Measurements from ENCODE around the gene OR51B4.

The OR51B4 gene

DNA sequence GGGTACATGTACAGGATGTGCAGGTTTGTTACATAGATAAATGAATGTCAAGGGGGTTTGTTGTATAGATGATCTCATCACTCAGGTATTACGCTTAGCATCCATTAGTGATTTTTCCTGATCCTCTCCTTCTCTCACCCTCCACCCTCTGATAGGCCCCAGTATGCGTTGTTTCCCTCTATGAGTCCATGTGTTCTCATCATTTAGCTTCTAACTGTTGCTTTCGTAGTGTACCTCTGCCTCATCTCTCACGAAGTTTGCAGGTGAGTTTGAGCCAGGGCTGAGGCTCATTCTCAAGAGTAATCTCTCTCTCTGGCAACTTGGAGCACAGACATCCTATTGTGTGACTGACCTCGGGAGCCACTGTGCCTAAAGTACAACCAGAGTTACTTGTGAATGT is 27.4 kb downstream of the OR51B4 start:
- no peak overlapping the region for H3K4me3 ChIP-seq (ENCODE audit: low read depth, low read length)
- DNase-seq (ENCODE audit: low read depth): no peak
- TF ChIP-seq, protein P1, sequence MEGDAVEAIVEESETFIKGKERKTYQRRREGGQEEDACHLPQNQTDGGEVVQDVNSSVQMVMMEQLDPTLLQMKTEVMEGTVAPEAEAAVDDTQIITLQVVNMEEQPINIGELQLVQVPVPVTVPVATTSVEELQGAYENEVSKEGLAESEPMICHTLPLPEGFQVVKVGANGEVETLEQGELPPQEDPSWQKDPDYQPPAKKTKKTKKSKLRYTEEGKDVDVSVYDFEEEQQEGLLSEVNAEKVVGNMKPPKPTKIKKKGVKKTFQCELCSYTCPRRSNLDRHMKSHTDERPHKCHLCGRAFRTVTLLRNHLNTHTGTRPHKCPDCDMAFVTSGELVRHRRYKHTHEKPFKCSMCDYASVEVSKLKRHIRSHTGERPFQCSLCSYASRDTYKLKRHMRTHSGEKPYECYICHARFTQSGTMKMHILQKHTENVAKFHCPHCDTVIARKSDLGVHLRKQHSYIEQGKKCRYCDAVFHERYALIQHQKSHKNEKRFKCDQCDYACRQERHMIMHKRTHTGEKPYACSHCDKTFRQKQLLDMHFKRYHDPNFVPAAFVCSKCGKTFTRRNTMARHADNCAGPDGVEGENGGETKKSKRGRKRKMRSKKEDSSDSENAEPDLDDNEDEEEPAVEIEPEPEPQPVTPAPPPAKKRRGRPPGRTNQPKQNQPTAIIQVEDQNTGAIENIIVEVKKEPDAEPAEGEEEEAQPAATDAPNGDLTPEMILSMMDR (IDR thresholded peaks at IDR 0.05; ENCODE audit: insufficient read depth, low read depth, low read length, missing control alignments): no peak

DNA sequence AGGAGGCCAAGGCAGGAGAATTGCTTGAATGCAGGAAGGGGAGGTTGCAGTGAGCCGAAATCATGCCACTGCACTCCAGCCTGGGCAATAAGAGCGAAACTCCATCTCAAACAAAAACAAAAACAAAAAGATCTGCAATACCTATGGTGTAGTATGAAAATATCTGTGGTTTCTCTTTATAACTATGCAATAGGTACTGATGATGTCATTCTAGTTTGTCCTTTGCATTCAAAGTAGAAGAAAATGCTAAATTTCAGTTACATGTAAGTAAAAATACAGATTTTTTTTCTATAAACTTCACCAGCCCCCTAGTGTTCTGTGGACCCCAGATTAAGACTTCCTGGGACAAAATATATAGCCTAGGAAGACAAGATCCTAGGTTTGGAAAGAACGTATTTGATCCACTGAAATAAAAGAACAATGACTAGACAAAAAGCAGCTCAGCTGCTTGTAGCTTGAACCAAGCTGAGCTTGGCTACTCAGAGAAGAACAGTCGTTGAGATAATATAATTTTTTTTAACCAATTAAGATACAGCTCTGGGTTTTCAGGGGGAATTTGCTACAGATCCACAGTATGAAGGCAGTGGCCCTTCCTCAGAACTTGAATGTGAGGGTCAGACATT is 29.2 kb downstream of the OR51B4 start:
- no peak for DNase-seq (ENCODE audit: low read depth)
- H3K4me3 ChIP-seq (ENCODE audit: low read depth, low read length): no peak overlapping the region
- TF ChIP-seq, protein P1 (IDR thresholded peaks at IDR 0.05; ENCODE audit: insufficient read depth, low read depth, low read length, missing control alignments): no peak

DNA sequence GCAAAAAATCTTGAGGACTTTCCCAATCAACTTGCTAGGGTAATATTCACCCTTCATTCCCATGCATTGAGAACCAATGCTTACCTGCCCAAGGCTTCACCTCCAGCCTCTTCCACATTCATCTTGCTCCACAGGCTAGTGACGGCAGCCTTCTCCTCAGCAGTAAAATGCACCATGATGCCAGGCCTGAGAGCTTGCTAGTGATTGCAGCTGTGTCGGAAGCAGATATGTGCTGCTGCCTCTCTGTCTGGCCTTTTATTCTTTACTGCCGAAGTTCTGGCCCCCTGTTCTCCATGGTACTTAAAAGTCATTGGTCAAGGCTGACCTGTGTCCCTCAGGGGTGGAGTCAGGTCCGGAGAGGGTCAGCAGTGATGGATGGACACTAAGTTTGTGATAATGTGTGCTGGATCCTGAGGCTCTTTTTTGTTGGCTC is 32.0 kb downstream of the OR51B4 start, which contains the start of gene HBE1:
Gene HBE1 (minus strand): TSS at position 231 of the 433 bp plus-strand sequence. CDS start 55 bp downstream, at position 176.
- DNase-seq (ENCODE audit: low read depth): no peak
- H3K4me3 ChIP-seq (ENCODE audit: low read depth, low read length): no peak within 1 kb of the TSS
- TF ChIP-seq, protein P1 (IDR thresholded peaks at IDR 0.05; ENCODE audit: insufficient read depth, low read depth, low read length, missing control alignments): no peak

DNA sequence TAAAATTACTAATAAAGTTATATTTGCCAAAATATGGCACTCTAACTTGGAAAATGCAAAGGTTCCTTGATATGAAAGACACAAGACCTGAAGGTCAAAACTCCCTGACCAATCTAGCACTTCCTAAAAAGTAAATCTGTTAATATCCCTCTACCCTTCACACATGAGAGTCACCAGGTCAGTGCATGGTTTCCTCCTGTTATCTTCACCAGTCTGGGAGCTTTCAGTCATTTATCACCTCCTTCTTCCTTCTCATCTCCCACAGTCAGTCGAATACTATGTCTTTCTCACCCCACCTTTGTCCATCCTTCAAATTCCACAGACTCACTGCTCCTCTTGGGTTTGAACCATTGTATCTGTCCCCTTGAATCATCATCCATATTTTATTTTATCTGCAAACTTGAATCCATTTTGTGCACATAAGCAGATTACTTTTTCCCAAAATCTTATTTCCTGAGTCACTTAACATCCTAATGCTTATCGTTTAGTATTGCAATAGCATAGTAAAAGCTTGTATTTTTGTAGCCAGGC is 34.6 kb downstream of the OR51B4 start:
- H3K4me3 ChIP-seq (ENCODE audit: low read depth, low read length): no peak overlapping the region
- DNase-seq (ENCODE audit: low read depth): no peak
- TF ChIP-seq, protein P1 (IDR thresholded peaks at IDR 0.05; ENCODE audit: insufficient read depth, low read depth, low read length, missing control alignments): no peak

DNA sequence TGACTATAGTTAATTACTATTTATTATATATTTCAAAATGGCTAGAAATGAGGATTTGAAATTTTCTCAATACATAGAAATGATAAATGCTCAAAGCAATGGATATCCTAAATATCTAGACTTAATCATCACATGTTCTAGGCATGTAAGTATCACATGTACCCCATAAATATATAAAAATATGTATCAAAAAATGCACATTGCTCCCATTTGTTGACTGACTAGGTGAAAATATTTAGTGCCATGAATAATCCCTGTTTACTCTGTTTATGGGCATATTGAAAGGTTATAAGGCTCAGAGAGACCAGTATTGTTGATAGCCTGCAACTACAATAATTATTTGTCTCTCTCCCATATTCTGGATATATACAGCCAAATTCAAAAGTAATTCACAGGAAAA is 35.1 kb downstream of the OR51B4 start:
- H3K4me3 ChIP-seq (ENCODE audit: low read depth, low read length): no peak overlapping the region
- no peak for DNase-seq (ENCODE audit: low read depth)
- TF ChIP-seq, protein P1 (IDR thresholded peaks at IDR 0.05; ENCODE audit: insufficient read depth, low read depth, low read length, missing control alignments): no peak

DNA sequence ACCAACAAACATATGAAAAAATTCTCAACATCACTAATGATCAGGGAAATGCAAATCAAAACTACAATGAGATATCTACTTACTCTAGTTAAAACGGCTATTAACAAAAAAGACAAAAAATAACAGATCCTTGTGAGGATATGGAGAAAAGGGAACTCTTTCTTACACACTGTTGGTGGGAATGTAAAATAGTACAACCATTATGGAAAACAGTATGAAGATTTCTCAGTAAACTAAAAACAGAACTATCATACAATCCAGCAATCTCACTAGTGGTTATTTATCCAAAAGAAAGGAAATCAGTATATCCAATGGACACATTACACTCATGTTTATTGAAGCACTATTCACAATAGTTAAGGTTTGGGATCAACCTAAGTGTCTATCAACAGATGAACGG is 35.9 kb downstream of the OR51B4 start:
- no peak for DNase-seq (ENCODE audit: low read depth)
- no peak overlapping the region for H3K4me3 ChIP-seq (ENCODE audit: low read depth, low read length)
- TF ChIP-seq, protein P1 (IDR thresholded peaks at IDR 0.05; ENCODE audit: insufficient read depth, low read depth, low read length, missing control alignments): no peak
